Fibroblast of pulmonary artery (primary cell): Measurements from ENCODE around the gene ETFB.

ENCODE experiments used
- DNase-seq: peaks from one replicate; pipeline ENCODE4 v3.0.0-alpha.2; 2010; ENCODE audit warnings: low read depth
- H3K4me3 ChIP-seq: replicated peaks from 2 replicates; pipeline ENCODE4 v1.5.1; 2011; ENCODE audit warnings: low read depth, mild to moderate bottlenecking, control low read depth, low read length, moderate library complexity
- TF ChIP-seq, protein P1 (sequence below): IDR thresholded peaks from 2 replicates; pipeline ENCODE4 v1.5.1; 2011; ENCODE audit warnings: mild to moderate bottlenecking, control low read depth, low read length, inconsistent platforms; ENCODE audit errors: missing control alignments

ETFB gene

DNA sequence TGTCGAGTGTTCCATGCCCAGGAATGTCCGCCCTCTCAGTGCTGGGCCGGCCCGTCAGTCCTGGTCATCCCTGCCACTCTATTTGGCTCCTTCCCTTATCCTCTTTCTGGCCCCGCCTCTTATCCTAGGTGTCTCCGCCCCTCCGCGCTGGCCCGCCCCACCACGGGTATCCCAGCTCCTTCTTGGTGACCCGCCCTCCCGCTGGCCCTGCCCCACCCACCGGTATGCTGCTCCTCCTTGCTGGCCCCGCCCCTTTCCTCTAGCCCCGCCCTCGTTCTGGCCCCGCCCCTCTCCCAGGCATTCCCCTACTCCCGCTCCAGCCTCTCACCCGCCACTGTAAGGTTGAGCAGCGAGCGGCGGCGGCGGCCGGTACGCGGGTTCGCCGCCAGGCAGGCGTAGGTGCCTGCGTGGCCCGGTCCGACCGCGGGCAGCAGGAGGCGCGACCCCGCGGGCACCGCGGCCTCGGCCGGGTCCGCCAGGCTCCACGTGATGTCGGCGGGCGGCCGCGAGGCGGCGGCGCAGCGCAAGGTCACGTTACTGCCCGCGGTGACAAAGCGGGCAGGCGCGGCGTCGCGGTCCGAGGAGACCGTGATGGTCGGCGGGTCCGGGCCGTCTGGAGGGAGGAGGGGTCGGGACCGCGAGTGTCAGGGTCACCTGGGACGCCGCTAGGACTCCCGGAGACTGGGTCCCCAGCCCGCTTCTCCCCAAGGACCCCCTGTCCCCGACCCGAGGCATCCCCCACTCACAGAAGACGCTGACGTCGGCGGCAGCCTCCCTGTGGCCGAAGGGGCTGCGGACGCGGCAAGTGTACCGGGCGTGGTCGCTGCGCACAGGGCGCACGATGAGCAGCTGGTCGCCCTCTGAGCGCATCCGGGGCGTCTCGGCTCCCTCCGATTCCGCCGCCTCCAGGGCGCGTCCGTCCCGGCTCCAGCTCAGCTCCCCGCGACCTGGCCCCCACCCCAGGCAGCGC, 26.2 kb downstream of the ETFB start:
- H3K4me3 ChIP-seq = peak overlapping the region; percentile 71
- peak; percentile 98 for DNase-seq
- TF ChIP-seq, protein P1, sequence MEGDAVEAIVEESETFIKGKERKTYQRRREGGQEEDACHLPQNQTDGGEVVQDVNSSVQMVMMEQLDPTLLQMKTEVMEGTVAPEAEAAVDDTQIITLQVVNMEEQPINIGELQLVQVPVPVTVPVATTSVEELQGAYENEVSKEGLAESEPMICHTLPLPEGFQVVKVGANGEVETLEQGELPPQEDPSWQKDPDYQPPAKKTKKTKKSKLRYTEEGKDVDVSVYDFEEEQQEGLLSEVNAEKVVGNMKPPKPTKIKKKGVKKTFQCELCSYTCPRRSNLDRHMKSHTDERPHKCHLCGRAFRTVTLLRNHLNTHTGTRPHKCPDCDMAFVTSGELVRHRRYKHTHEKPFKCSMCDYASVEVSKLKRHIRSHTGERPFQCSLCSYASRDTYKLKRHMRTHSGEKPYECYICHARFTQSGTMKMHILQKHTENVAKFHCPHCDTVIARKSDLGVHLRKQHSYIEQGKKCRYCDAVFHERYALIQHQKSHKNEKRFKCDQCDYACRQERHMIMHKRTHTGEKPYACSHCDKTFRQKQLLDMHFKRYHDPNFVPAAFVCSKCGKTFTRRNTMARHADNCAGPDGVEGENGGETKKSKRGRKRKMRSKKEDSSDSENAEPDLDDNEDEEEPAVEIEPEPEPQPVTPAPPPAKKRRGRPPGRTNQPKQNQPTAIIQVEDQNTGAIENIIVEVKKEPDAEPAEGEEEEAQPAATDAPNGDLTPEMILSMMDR = no peak

DNA sequence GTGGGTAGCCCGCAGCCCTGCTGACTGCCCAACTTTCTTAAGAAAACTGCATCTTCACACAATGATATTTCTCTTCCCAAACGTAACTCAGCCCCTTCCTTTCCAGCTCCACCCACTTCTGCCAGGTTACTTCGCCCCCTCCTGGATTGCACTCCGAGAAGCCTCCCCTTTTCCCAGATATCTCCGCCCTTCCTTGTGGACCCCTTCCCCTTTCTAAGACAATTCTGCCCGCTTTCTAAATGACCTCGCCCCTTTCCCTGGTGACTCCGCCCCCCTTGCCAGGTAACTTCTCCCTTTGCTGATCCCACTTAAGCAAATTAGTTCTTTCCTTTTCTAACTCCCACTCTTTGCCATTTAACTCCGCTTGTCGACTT, 26.9 kb downstream of the ETFB start:
- TF ChIP-seq, protein P1 = peak; percentile 6
- DNase-seq = no peak
- H3K4me3 ChIP-seq = peak overlapping the region; percentile 71

DNA sequence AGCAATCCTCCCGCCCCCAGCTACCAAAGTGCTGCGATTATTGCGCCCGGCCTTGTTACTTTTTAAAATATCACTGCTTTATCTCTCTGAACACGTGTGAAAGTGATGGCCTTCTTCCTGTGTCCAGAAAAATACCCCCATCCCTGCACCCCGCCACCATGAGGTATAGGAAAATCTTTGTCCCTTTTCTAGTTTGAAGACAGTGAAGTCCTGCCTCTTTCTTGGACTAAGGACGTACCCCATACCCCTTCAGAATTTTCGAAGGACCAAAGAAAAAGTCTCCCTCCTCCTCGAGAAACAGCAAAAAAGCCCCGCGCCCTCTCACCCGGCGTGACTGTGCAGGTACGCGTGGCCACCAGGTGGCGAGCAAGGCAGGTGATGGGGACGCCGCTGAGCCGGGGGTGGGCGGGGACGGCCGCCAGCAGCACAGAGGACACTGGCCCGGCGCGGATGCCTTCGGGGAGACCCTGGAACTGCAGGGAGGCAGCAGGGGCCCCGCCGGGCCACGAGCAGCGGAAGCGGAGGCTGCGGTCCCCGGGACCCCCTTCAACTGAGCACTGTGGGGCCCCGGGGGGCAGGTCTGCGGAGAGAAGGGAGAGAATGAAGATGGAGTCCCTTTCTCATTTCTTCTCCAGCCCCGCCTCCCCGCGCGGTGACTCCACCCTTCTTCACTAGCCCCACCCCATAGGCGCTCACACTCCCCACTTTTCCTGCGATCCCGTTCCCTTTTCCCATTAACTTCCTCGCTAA, 27.4 kb downstream of the ETFB start:
- TF ChIP-seq, protein P1 = peak; percentile 64
- peak overlapping the region; percentile 71 for H3K4me3 ChIP-seq
- peak; percentile 74 for DNase-seq

- TF ChIP-seq, protein P1 = no peak
- DNase-seq = no peak
- H3K4me3 ChIP-seq = no peak overlapping the region
Measured at GRCh38 chr19:51337861-51338562, 28.2 kb downstream of the ETFB start.

DNA sequence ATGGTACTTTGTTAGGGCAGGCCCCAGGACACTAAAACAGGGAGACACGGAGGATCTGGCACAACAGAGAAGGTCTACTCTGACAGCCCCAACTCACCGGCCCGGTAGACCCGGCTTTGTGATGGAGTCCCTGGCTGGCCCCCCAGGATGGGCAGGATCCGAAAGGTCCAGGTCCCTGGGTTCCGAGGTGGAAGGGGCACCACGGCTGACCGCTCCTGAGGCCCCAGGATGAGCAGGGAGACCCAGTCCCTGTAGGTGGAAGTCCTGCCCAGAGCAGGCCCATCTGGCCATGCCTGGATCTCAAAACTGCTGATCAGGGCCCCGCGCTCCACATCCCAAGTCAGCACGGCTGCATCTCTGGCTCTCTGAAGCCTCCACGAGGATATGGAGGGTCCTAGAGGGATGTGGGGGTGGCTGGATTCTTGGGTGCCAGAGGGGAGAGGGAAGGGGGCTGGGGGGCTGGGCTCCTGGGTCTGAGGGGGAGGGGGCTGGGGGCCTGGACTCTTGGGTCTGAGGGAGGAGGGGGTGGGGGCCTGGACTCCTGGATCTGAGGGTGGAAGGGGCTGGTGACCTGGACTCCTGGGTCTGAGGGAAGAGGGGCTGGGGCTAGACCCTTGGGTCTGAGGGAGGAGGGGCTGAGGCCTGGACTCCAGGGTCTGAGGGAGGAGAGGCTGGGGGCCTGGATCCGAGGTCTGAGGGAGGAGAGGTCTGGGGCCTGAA, 28.9 kb downstream of the ETFB start:
- no peak for DNase-seq
- TF ChIP-seq, protein P1 = no peak
- H3K4me3 ChIP-seq = no peak overlapping the region

GRCh38 chr19:51333836-51334460, 32.2 kb downstream of the ETFB start:
- no peak for DNase-seq
- H3K4me3 ChIP-seq = no peak overlapping the region
- TF ChIP-seq, protein P1 = no peak
